Retinal pigment epithelial cell (primary cell): ENCODE data around the gene ANKS1B.

Experiments
- DNase-seq: peaks from one replicate; pipeline ENCODE4 v3.0.0-alpha.2; 2010; ENCODE audit warnings: low read depth
- H3K4me3 ChIP-seq: 2 replicates; pipeline ENCODE4 v1.5.1; 2011; ENCODE audit warnings: mild to moderate bottlenecking, low read length, control low read depth, moderate library complexity
- CTCF ChIP-seq: conservative IDR thresholded peaks from 2 replicates; pipeline ENCODE4 v1.5.1; 2011; ENCODE audit warnings: low read depth, low read length, control low read depth, inconsistent platforms

Gene ANKS1B

GRCh38 chr12:98727196-98727595, 1257.5 kb downstream of the ANKS1B start:
- no peak for DNase-seq
- TF ChIP-seq CTCF: no peak
- H3K4me3 ChIP-seq: no peak overlapping the region

GRCh38 chr12:98725476-98726247, 1259.1 kb downstream of the ANKS1B start:
- TF ChIP-seq CTCF: peak; percentile 71
- no peak for DNase-seq
- H3K4me3 ChIP-seq: no peak overlapping the region

GRCh38 chr12:98724384-98725155, 1260.2 kb downstream of the ANKS1B start:
- H3K4me3 ChIP-seq: no peak overlapping the region
- no peak for TF ChIP-seq CTCF
- no peak for DNase-seq

- no peak for DNase-seq
- TF ChIP-seq CTCF: no peak
- no peak overlapping the region for H3K4me3 ChIP-seq
Observed at GRCh38 chr12:98721204-98721702, 1263.5 kb downstream of the ANKS1B start.

- no peak for TF ChIP-seq CTCF
- H3K4me3 ChIP-seq: no peak overlapping the region
- DNase-seq: no peak
Observed at GRCh38 chr12:98719515-98720504, 1264.9 kb downstream of the ANKS1B start.

- no peak for TF ChIP-seq CTCF
- no peak for DNase-seq
- H3K4me3 ChIP-seq: no peak overlapping the region
Observed at GRCh38 chr12:98714426-98714825, 1270.3 kb downstream of the ANKS1B start.
